Activated CD8-positive, alpha-beta T cell treated with anti-CD3 and anti-CD28 coated beads for 36 hours (primary cell): ENCODE measurements around the gene HELZ. TPM values are rescaled to one million over a fixed set of nuclear protein-coding genes. Genes with fewer than 3 reads are reported as not detected.

Source experiments
- ATAC-seq: fragments of 200-7000 bp; cut with Tn5 transposase; one replicate; pipeline ENCODE4 v1.10.0; 2021; ENCODE audit warnings: mild to moderate bottlenecking, moderate library complexity
- CTCF ChIA-PET: fragments of 350-600 bp; sonication (Branson Sonifier 250); formaldehyde crosslinking; loops from one replicate; lab custom pipeline; 2021; ENCODE audit warnings: antibody characterized with exemption; lab: Charles Lee
- POLR2A ChIA-PET: fragments of 350-600 bp; sonication (Branson Sonifier 250); formaldehyde crosslinking; loops from one replicate; lab custom pipeline; 2021; ENCODE audit warnings: antibody characterized with exemption; lab: Charles Lee
- DNase-seq: peaks from one replicate; pipeline ENCODE4 v3.0.0-alpha.2; 2020
- H3K27ac Mint-ChIP-seq: one replicate; pipeline ENCODE4 v1.8.0; 2021; ENCODE audit warnings: mild to moderate bottlenecking, mixed read lengths
- H3K27me3 Mint-ChIP-seq: one replicate; pipeline ENCODE4 v1.8.0; 2021; ENCODE audit warnings: mixed read lengths
- H3K36me3 Mint-ChIP-seq: one replicate; pipeline ENCODE4 v1.8.0; 2021; ENCODE audit warnings: low read depth, mixed read lengths
- H3K4me1 Mint-ChIP-seq: one replicate; pipeline ENCODE4 v1.8.0; 2021; ENCODE audit warnings: low read depth, mixed read lengths
- H3K4me3 Mint-ChIP-seq: one replicate; pipeline ENCODE4 v1.8.0; 2021; ENCODE audit warnings: mild to moderate bottlenecking, moderate library complexity, mixed read lengths
- H3K9me3 Mint-ChIP-seq: one replicate; pipeline ENCODE4 v1.8.0; 2021; ENCODE audit warnings: mixed read lengths
- CTCF ChIP-seq: fragments of 200-600 bp; IDR thresholded peaks from one replicate; pipeline ENCODE4 v1.8.0; 2022; ENCODE audit warnings: antibody characterized with exemption, mild to moderate bottlenecking
- intact Hi-C: fragments of 100-400 bp; cut with micrococcal nuclease; formaldehyde crosslinking; loops from one replicate; pipeline ENCODE4 v1.10.0; 2022
- total RNA-seq, 2 experiments: library from RNA; stranded (reverse); gene quantifications; one replicate each; pipeline ENCODE4 v1.2.3, GENCODE V29; 2021

The HELZ gene
- total RNA-seq, 2 experiments from 2014 or later: 74.4 to 74.9 TPM

- peaks cover 57% of the 10 kb centered on the region for H3K36me3 Mint-ChIP-seq
- no peak for TF ChIP-seq CTCF
- DNase-seq: no peak
- no peaks in the 10 kb centered on the region for H3K27me3 Mint-ChIP-seq
- H3K9me3 Mint-ChIP-seq: peaks cover 11% of the 10 kb centered on the region
- intact Hi-C loops: no loop called here
- CTCF ChIA-PET: no interaction called here
- peaks cover 14% of the 10 kb centered on the region for H3K4me1 Mint-ChIP-seq
- POLR2A ChIA-PET: no interaction called here
- no peak overlapping the region for H3K27ac Mint-ChIP-seq
- ATAC-seq: no peak
- no peak overlapping the region for H3K4me3 Mint-ChIP-seq
Observed at GRCh38 chr17:67196422-67196821, 48.6 kb downstream of the HELZ start.

GRCh38 chr17:67194134-67194533 is 50.9 kb downstream of the HELZ start:
- no peak for DNase-seq
- Mint-ChIP-seq H3K4me3 (no peak overlapping the region), H3K27me3 (no peaks in the 10 kb centered on the region), H3K9me3 (peaks cover 11% of the 10 kb centered on the region), H3K4me1 (peaks cover 24% of the 10 kb centered on the region), H3K36me3 (peaks cover 48% of the 10 kb centered on the region), H3K27ac (no peak overlapping the region)
- POLR2A ChIA-PET: interaction anchor here (1.2 kb wide), 1 partner anchor 13 kb away, joined by 3 read pairs; no protein-coding TSS in a partner anchor
- CTCF ChIA-PET: no interaction called here
- intact Hi-C loops: no loop called here
- TF ChIP-seq CTCF: no peak
- no peak for ATAC-seq

- Mint-ChIP-seq H3K27me3 (no peaks in the 10 kb centered on the region), H3K27ac (peak overlapping the region; percentile 5), H3K36me3 (peaks cover 27% of the 10 kb centered on the region), H3K4me3 (no peak overlapping the region), H3K9me3 (no peaks in the 10 kb centered on the region), H3K4me1 (peaks cover 21% of the 10 kb centered on the region)
- CTCF ChIA-PET: no interaction called here
- intact Hi-C loops: no loop called here
- POLR2A ChIA-PET: no interaction called here
- no peak for TF ChIP-seq CTCF
- DNase-seq (no peak), ATAC-seq (no peak)
Observed at GRCh38 chr17:67187927-67188326, 57.1 kb downstream of the HELZ start.

- Mint-ChIP-seq H3K4me3 (no peak overlapping the region), H3K27ac (no peak overlapping the region), H3K27me3 (no peaks in the 10 kb centered on the region), H3K9me3 (no peaks in the 10 kb centered on the region), H3K36me3 (peaks cover 24% of the 10 kb centered on the region), H3K4me1 (peaks cover 21% of the 10 kb centered on the region)
- CTCF ChIA-PET: no interaction called here
- intact Hi-C loops: no loop called here
- TF ChIP-seq CTCF: no peak
- DNase-seq: no peak
- POLR2A ChIA-PET: interaction anchor here (0.5 to 0.6 kb wide), 2 partner anchors 114 to 289 kb away, joined by 3 read pairs; no protein-coding TSS in a partner anchor
- no peak for ATAC-seq
Observed at GRCh38 chr17:67186782-67187181, 58.2 kb downstream of the HELZ start.

- ChIA-PET POLR2A (no interaction called here), CTCF (interaction anchor here (0.9 kb wide), 1 partner anchor 38 kb away, joined by 5 read pairs; no protein-coding TSS in a partner anchor)
- H3K9me3 Mint-ChIP-seq: no peaks in the 10 kb centered on the region
- H3K27me3 Mint-ChIP-seq: no peaks in the 10 kb centered on the region
- H3K36me3 Mint-ChIP-seq: peaks cover 10% of the 10 kb centered on the region
- DNase-seq (no peak), ATAC-seq (no peak)
- H3K27ac Mint-ChIP-seq: no peak overlapping the region
- H3K4me1 Mint-ChIP-seq: peaks cover 6% of the 10 kb centered on the region
- intact Hi-C loops: no loop called here
- no peak overlapping the region for H3K4me3 Mint-ChIP-seq
- no peak for TF ChIP-seq CTCF
Observed at GRCh38 chr17:67183531-67183930, 61.5 kb downstream of the HELZ start.
